ENCODE data around the gene JMJD8.
A peak's percentile ranks its signal among the peaks of the same experiment; 100 is the strongest.

Gene JMJD8

GRCh38 chr16:684071-684794, at the start of gene JMJD8:
Gene JMJD8, minus strand, starts transcription at chr16:684334. Its CDS starts 15 bp downstream, at chr16:684319.
- peak; percentile 98 for DNase-seq

- no peak for DNase-seq
Observed at GRCh38 chr16:733382-734207, 49.5 kb upstream of the JMJD8 start.

GRCh38 chr16:732936-733335, 48.8 kb upstream of the JMJD8 start:
- DNase-seq: no peak

- DNase-seq: no peak
Observed at GRCh38 chr16:732332-732731, 48.2 kb upstream of the JMJD8 start.

- DNase-seq: no peak
Observed at GRCh38 chr16:730666-731509, 46.8 kb upstream of the JMJD8 start.

GRCh38 chr16:729768-730665, 45.9 kb upstream of the JMJD8 start:
- no peak for DNase-seq

GRCh38 chr16:728890-729744, 45.0 kb upstream of the JMJD8 start:
- DNase-seq: no peak

GRCh38 chr16:728131-728889, 44.2 kb upstream of the JMJD8 start:
- peak; percentile 49 for DNase-seq

- DNase-seq: no peak
Observed at GRCh38 chr16:727291-727977, 43.3 kb upstream of the JMJD8 start.

- DNase-seq: peak; percentile 47
Observed at GRCh38 chr16:726438-727290, 42.5 kb upstream of the JMJD8 start, which contains the start of the genes CCDC78 and HAGHL. Gene CCDC78, minus strand, starts transcription at chr16:726443. Its CDS starts 76 bp downstream, at chr16:726367. Gene HAGHL, plus strand, starts transcription at chr16:727106. Its CDS starts 404 bp downstream, at chr16:727510.

GRCh38 chr16:726188-726437, 42.0 kb upstream of the JMJD8 start:
- no peak for DNase-seq

GRCh38 chr16:725463-726187, 41.5 kb upstream of the JMJD8 start:
- no peak for DNase-seq

GRCh38 chr16:725041-725376, 40.9 kb upstream of the JMJD8 start:
- no peak for DNase-seq

- no peak for DNase-seq
Observed at GRCh38 chr16:724188-725040, 40.3 kb upstream of the JMJD8 start.

GRCh38 chr16:723695-724094, 39.6 kb upstream of the JMJD8 start:
- DNase-seq: no peak

GRCh38 chr16:722835-723633, 38.9 kb upstream of the JMJD8 start:
- no peak for DNase-seq
